D341Med (cell line): ENCODE data around the gene GNG14.
"Not testable (repeated sequence)": the region's sequence is repeated elsewhere in the genome, so short reads cannot be mapped to it uniquely, and the experiment has no call there.

Experiments used
- DNase-seq: peaks from one replicate; pipeline ENCODE4 v3.0.0; 2012; ENCODE audit warnings: low spot score

GNG14 gene

GRCh38 chr19:12723641-12724426 lies 36.0 kb downstream of the GNG14 start, which contains the start of gene TNPO2:
TSS of gene TNPO2 (minus strand) at chr19:12723932. CDS start at chr19:12720977, 2,955 bp downstream.
- peak; percentile 87 for DNase-seq

DNA sequence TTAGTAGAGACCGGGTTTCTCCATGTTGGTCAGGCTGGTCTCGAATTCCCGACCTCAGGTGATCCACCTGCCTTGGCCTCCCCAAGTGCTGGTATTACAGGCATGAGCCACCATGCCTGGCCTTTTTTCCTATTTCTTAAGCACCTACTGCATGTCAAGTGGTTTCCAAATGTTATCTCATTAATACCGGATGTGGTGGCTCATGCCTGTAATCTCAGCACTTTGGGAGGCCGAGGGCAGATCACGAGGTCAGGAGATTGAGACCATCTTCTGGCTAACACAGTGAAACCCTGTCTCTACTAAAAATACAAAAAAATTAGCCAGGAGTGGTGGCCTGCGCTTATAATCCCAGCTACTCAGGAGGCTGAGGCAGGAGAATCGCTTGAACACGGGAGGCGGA lies 37.8 kb downstream of the GNG14 start:
- not testable (repeated sequence) for DNase-seq

- DNase-seq, result no peak
Observed at GRCh38 chr19:12726988-12727316, 39.2 kb downstream of the GNG14 start.

- DNase-seq, result no peak
Observed at GRCh38 chr19:12727745-12728433, 40.1 kb downstream of the GNG14 start.

DNA sequence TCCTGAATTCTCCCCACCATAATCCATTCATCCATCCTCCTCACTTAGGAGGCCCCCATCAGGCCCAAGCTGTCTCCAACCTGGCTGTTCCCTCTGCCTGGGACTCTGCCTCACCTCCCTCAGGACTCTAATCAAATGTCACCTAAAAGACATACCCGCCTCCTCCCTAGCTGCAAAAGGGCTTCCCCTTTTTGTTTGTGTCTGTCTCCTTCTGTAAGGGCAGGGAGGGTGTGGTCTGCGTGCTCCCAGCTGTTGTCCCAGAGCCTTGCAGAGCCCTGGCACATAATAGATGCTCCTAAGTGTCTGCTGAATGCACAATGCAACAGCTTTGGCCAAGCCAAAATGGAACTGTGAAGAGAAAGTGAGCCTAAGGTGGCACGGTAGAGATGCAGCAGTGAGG lies 42.3 kb downstream of the GNG14 start:
- no peak for DNase-seq

- no peak for DNase-seq
Observed at GRCh38 chr19:12731337-12731736, 43.5 kb downstream of the GNG14 start.

DNA sequence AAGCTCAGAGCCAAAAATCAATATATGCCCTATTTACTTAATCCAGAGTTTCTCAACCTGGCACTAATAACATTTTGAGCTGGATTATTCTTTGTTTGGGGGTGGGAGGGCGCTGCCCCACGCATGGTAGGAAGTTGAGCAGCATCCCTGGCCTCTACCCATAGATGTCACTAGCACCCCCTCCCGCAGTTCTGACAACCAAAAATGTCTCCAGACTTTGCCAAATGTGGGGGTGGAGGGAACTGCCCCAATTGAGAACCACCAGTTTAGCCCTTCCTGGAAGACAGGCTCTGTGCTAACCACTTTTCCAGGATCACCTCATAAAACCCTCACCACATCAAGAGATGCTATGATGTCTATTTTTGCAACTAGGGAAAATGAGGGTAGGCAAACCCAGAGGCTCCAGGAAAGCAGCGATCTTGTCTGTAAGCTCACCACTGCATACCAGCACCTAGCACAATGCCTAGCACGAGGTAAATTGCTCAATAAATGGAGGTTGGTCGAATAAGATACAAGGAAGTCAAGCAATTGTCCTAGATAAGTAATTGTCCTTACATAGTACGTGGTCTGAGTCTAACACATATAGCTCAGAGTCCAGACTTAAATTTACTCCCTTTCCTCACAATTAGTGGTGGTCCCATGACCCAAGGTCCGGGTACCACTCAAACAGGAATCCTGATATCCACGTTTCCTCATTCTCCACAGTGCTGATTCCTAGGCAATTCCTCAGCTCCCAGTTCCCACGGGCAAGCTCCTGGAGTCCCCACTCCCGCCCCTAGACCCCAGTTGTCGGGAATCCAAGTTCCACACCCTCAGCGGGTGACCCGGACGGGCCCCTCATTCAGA lies 45.8 kb downstream of the GNG14 start:
- peak; percentile 64 for DNase-seq

DNA sequence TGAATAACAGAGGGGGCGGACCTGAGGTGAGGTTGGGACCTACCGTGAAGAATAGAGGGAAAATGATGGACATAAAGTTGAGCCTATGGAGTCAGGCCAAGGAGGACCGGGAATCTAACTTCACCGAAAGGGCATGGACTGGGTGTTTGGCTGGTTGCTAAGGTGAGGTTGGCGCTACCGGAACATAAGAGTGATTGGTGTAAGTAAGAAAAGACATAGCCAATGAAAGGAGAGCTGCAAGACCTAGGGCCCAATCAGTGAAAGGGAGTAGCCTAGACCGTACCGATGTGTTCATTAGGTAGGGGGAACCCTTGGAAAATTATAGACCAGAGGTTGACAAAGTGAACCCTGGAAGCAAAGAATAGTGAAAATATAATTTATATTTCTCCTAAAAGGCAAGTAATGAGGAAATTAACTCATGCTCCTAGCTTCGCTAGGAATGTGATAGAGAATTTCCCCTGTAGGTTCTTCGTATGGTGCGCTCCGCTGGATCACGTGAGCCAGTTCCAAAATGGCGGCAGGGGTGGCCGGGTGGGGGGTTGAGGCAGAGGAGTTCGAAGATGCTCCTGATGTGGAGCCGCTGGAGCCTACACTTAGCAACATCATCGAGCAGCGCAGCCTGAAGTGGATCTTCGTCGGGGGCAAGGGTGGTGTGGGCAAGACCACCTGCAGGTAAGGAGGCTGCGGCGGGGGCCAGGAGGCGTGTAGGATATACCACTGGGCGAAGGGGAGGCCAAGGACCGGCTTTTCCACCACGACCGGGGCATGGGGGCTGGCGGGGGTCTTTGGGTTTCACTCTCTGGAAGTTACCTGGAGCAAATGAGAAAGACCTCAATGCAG lies 49.4 kb downstream of the GNG14 start, which contains the start of gene GET3:
TSS of gene GET3 (plus strand) at position 503 of the 840 bp plus-strand sequence. CDS start at position 512, 9 bp downstream.
- DNase-seq, result peak; percentile 86

- DNase-seq, result no peak
Observed at GRCh38 chr19:12737835-12738351, 50.1 kb downstream of the GNG14 start.
